ENCODE measurements around the gene ICAM5. TPM values are rescaled to one million over a fixed set of nuclear protein-coding genes. Genes with fewer than 3 reads are reported as not detected.

Gene ICAM5
- total and polyA plus RNA-seq, 2 experiments from 2014 or later, result 21.0 to 53.0 TPM

- no peaks in the 10 kb centered on the region for H3K9me3 ChIP-seq (ENCODE audit: low read depth)
- H3K36me3 ChIP-seq, result peaks cover 21% of the 10 kb centered on the region
- H3K4me1 ChIP-seq (ENCODE audit: low read depth), result peaks cover 4% of the 10 kb centered on the region
- no peak for DNase-seq (ENCODE audit: low read depth in 1 of 2, low spot score in 1 of 2)
- TF ChIP-seq, protein P1, sequence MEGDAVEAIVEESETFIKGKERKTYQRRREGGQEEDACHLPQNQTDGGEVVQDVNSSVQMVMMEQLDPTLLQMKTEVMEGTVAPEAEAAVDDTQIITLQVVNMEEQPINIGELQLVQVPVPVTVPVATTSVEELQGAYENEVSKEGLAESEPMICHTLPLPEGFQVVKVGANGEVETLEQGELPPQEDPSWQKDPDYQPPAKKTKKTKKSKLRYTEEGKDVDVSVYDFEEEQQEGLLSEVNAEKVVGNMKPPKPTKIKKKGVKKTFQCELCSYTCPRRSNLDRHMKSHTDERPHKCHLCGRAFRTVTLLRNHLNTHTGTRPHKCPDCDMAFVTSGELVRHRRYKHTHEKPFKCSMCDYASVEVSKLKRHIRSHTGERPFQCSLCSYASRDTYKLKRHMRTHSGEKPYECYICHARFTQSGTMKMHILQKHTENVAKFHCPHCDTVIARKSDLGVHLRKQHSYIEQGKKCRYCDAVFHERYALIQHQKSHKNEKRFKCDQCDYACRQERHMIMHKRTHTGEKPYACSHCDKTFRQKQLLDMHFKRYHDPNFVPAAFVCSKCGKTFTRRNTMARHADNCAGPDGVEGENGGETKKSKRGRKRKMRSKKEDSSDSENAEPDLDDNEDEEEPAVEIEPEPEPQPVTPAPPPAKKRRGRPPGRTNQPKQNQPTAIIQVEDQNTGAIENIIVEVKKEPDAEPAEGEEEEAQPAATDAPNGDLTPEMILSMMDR (IDR thresholded peaks at IDR 0.05; ENCODE audit: low read depth, low read length), result no peak
- no peaks in the 10 kb centered on the region for H3K27me3 ChIP-seq
- H3K27ac ChIP-seq, result no peak overlapping the region
- peak overlapping the region; percentile 50 for H3K4me3 ChIP-seq
Observed at GRCh38 chr19:10332158-10332964, 42.6 kb downstream of the ICAM5 start.

- Histone ChIP-seq H3K36me3 (peaks cover 13% of the 10 kb centered on the region), H3K27me3 (no peaks in the 10 kb centered on the region), H3K4me3 (peak within 1 kb of the TSS; percentile 50), H3K27ac (peak within 1 kb of the TSS; percentile 88), H3K4me1 (ENCODE audit: low read depth) (peaks cover 4% of the 10 kb centered on the region), H3K9me3 (ENCODE audit: low read depth) (no peaks in the 10 kb centered on the region)
- TF ChIP-seq, protein P1 (IDR thresholded peaks at IDR 0.05; ENCODE audit: low read depth, low read length), result no peak
- DNase-seq (ENCODE audit: low read depth in 1 of 2, low spot score in 1 of 2), result peak; percentile 99
Observed at GRCh38 chr19:10332965-10333757, 43.4 kb downstream of the ICAM5 start, which contains the start of gene RAVER1. Gene RAVER1 (minus strand): TSS chr19:10333529. CDS start chr19:10333507, 22 bp downstream.

- peaks cover 8% of the 10 kb centered on the region for H3K36me3 ChIP-seq
- peak overlapping the region; percentile 18 for H3K27ac ChIP-seq
- peaks cover 4% of the 10 kb centered on the region for H3K4me1 ChIP-seq (ENCODE audit: low read depth)
- H3K27me3 ChIP-seq, result no peaks in the 10 kb centered on the region
- no peaks in the 10 kb centered on the region for H3K9me3 ChIP-seq (ENCODE audit: low read depth)
- peak; percentile 5 to 21 for DNase-seq (ENCODE audit: low read depth in 1 of 2, low spot score in 1 of 2)
- TF ChIP-seq, protein P1 (IDR thresholded peaks at IDR 0.05; ENCODE audit: low read depth, low read length), result no peak
- peak overlapping the region; percentile 50 for H3K4me3 ChIP-seq
Observed at GRCh38 chr19:10333758-10334587, 44.2 kb downstream of the ICAM5 start.

- DNase-seq (ENCODE audit: low read depth in 1 of 2, low spot score in 1 of 2), result peak; percentile 96 to 98
- H3K36me3 ChIP-seq, result peaks cover 2% of the 10 kb centered on the region
- H3K9me3 ChIP-seq (ENCODE audit: low read depth), result no peaks in the 10 kb centered on the region
- TF ChIP-seq, protein P1 (IDR thresholded peaks at IDR 0.05; ENCODE audit: low read depth, low read length), result peak; percentile 21
- peak overlapping the region; percentile 50 for H3K4me3 ChIP-seq
- H3K4me1 ChIP-seq (ENCODE audit: low read depth), result peaks cover 4% of the 10 kb centered on the region
- peak overlapping the region; percentile 18 for H3K27ac ChIP-seq
- no peaks in the 10 kb centered on the region for H3K27me3 ChIP-seq
Observed at GRCh38 chr19:10334588-10335351, 45.0 kb downstream of the ICAM5 start.

Data from cardiac muscle cell (in vitro differentiated cells and primary cell).